ENCODE data around the gene SCYL1.

SCYL1 gene

GRCh38 chr11:65538915-65539743 is 14.2 kb downstream of the SCYL1 start:
- in situ Hi-C loops (cut with HindIII; ENCODE audit: low sequenced_read_pairs), result no loop called here
- no peak for TF ChIP-seq CTCF (IDR thresholded peaks at IDR 0.05; ENCODE audit: low read depth, low read length, missing control alignments)
- H3K4me3 ChIP-seq (ENCODE audit: low read depth, low read length), result no peak overlapping the region
- DNase-seq (ENCODE audit: low read depth), result no peak

- in situ Hi-C loops (cut with HindIII; ENCODE audit: low sequenced_read_pairs), result no loop called here
- DNase-seq (ENCODE audit: low read depth), result no peak
- no peak overlapping the region for H3K4me3 ChIP-seq (ENCODE audit: low read depth, low read length)
- no peak for TF ChIP-seq CTCF (IDR thresholded peaks at IDR 0.05; ENCODE audit: low read depth, low read length, missing control alignments)
Observed at GRCh38 chr11:65539744-65540289, 14.9 kb downstream of the SCYL1 start.

GRCh38 chr11:65540290-65541092 is 15.6 kb downstream of the SCYL1 start:
- peak overlapping the region; percentile 15 for H3K4me3 ChIP-seq (ENCODE audit: low read depth, low read length)
- TF ChIP-seq CTCF (IDR thresholded peaks at IDR 0.05; ENCODE audit: low read depth, low read length, missing control alignments), result peak; percentile 68
- in situ Hi-C loops (cut with HindIII; ENCODE audit: low sequenced_read_pairs), result no loop called here
- DNase-seq (ENCODE audit: low read depth), result no peak

DNA sequence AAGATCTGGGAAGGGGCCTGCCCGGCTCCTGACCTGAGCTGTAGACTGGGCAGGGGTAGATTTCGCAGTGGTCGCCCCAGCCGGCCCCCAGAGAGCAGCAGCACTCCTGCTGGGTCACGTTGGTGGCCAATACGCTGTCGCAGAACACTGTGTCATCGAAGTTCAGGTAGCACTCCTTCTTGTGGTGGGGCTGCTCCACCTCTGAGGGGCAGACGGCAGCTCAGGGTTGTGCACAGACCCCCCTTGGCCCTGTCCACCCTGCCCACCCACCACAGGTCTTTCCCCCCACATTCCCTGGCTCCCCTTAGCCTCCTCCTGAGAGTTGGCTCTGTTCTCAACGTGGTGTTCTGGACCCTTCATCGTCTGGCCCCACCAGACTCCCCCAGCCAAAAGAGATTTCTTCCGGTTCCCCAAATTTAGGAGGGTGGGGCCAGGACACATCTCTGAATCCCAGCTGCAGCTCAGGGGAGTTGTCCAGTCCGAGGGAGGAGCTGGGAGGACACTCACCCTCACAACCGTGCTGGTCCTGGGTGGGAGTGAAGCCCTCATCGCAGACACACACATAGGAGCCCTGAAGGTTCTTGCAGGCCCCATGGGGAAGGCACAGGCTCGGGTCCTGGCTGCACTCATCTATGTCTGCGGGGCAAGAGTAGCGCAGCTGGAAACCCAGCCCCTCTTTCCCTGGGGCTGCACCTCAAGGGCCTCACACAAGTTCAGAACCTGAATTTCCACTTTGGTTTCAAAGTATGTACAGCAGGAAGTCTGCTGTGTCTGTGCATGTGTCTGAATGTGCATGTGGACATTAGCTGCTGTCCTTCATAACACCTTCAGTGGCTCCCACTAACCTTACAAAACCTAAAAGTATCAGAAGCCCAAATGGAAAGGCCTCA is 16.5 kb downstream of the SCYL1 start:
- no peak for TF ChIP-seq CTCF (IDR thresholded peaks at IDR 0.05; ENCODE audit: low read depth, low read length, missing control alignments)
- DNase-seq (ENCODE audit: low read depth), result no peak
- no peak overlapping the region for H3K4me3 ChIP-seq (ENCODE audit: low read depth, low read length)
- in situ Hi-C loops (cut with HindIII; ENCODE audit: low sequenced_read_pairs), result no loop called here

- no peak for TF ChIP-seq CTCF (IDR thresholded peaks at IDR 0.05; ENCODE audit: low read depth, low read length, missing control alignments)
- in situ Hi-C loops (cut with HindIII; ENCODE audit: low sequenced_read_pairs), result no loop called here
- DNase-seq (ENCODE audit: low read depth), result no peak
- no peak overlapping the region for H3K4me3 ChIP-seq (ENCODE audit: low read depth, low read length)
Observed at GRCh38 chr11:65542738-65543390, 18.0 kb downstream of the SCYL1 start.

All from astrocyte of the cerebellum (primary cell).